NCI-H446 (cell line): ENCODE results near the gene NTPCR.
"Not testable (repeated sequence)": the region's sequence is repeated elsewhere in the genome, so short reads cannot be mapped to it uniquely, and the experiment has no call there.

Experiments used
- DNase-seq, 2 experiments: peaks; one replicate each; lab custom pipeline; 2025; lab: John Stamatoyannopoulos, UW

NTPCR gene

DNA sequence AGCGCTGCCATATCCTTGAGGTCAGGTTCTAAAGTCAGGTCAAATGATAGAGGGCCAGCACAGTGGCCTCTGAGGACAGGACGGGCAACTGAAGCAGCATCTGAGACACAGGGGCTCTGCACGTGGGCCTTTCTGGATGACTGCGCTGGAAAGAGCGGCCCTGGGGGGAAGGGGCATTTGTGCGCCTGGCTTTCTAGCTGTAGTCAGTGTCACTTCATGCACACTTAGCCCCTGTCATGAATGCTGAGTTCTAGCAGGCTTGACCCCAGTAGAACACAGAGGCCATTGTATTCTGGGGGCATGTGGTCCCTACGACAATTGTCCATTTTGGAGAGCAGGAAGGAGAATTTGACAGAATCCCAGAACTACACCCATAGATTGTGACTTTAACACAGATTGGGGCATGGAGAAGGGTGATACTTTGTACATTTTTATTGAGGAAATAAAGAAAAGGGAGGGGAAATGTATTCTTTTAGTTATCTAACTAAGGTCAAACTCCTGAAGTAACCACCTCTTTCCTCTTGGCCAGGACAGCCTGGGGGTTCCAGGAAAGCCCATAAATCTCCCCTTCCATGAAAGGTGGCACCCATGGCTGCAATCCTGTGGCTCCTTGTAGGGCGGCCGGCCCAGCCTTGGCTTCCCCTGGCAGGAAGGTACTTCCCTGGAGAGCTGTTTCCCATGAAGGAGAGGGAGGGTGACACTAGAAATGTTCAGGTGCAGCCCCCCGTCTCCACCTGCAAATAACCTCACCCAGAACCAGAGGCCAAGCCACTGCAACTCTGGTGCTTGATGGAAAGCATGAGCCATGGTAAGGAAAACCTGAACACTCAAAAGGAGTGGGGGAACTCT, 34.4 kb downstream of the NTPCR start:
- no peak for DNase-seq

GRCh38 chr1:232985882-232986526, 35.6 kb downstream of the NTPCR start:
- no peak for DNase-seq

DNA sequence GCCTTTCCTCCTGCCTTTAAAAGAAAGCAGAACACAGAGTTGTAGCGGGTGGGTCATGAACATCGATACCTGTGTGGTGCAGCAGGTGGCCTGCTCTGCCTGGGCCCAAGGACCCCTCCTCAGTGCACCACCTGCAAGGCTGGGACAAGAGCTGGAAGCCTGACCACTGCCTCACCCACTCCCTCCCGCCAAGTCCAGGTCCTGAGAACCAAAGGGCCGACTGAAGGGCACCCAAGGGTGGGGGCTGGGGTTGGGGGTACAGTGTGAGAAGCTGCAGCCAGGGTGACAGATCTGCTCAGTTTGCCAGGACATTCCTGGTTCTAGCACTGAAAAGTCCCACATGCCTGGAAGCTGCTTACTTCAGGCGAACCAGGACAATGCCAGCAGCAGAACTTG, 36.1 kb downstream of the NTPCR start:
- no peak for DNase-seq

DNA sequence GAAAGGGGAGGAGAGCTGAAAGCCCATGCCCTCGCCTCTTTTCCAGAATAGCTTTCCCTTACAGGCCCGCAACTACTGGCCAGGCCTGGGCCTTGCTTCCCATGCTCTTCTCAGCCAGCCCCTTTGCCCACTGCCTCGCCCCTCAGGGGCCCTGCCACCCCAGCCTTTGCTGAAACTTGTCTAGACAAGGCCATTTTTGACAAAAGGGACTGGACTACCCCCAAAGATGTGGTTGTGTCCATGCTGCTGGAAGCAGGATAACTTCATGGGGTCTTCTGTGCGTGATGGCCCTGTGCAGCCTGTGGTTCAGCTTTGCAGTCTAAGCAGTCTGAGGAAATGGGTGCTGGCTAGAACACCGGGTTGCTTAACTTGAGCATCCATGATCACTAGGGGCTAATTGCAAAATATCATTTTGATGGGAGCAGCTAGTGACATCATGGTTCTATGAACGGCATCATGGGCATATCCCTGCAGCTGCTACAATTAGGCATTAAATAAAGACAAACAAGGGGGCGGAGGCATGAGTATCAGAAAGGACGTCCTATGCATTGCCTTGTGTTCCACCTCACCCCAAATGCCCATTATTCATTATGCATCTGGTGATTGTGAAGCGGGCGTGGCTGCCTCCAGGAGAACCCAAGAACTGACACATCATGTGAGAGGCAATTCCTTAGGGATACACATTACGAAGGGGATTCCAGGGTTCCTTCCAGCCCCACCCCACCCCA, 36.8 kb downstream of the NTPCR start:
- no peak for DNase-seq

DNA sequence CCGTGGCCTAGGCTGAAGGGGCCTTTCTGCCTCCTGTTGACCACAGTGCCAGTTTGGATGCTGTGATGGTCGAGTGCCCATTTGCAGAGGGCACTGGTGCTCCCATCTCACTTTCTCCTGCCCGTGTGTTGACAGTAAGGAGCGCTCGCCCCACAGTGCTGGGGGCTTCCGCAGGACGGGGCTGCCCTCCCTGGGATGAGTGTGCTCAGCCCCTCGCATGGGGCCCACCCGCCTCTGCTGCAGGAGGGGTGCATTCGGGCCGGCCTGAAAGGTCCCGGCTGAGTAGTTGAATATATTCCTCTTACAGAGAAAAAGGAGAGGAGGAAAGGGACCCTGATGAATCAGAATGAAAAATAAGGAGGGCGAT, 37.3 kb downstream of the NTPCR start:
- no peak for DNase-seq

DNA sequence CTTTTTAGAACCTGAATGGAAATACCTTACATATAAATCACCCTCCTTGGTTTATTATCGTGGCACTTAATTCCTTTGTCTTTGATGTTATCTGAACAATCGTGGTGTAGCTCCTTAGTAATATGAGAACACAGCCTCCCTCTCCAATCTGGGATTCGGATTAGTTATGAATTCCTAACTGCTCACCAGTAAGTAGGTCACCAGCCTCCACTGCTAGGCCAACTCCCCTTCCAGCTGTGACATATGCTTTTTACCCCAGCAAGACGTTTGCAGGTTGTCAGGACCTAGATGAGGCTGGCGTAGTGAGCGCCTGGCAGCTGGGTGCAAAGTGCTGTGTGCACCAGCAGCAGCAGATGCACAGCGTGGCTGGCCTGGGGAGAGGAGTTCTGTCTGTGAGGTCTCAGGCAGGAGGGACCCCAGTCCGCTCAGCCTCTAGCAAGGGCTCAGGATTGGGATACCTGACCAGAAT, 38.2 kb downstream of the NTPCR start:
- DNase-seq, result no peak

- DNase-seq, result no peak
Measured at GRCh38 chr1:232990176-232991128, 40.0 kb downstream of the NTPCR start.

- no peak for DNase-seq
Measured at GRCh38 chr1:232991238-232991637, 40.8 kb downstream of the NTPCR start.

DNA sequence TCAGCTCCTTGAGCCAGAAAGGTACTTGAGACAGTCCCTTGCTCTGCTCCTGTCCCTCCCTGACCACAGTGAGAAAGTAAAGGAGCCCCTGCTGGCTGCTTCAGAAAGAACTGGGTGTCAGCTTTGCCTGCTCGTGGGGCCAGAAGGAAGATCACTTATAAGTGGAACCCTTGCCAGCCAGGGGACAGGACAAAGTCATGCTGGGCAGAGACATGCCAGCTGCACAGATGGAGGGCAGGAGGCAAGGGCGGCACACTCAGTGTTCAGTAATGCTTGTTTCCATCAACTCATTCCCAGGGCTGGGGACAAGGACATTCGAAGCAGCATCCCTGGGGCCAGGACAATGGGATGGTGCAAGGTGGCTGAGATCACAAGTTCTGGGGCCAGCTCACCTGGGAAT, 41.8 kb downstream of the NTPCR start:
- DNase-seq, result no peak

- DNase-seq, result no peak
Measured at GRCh38 chr1:232993555-232993954, 43.1 kb downstream of the NTPCR start.

DNA sequence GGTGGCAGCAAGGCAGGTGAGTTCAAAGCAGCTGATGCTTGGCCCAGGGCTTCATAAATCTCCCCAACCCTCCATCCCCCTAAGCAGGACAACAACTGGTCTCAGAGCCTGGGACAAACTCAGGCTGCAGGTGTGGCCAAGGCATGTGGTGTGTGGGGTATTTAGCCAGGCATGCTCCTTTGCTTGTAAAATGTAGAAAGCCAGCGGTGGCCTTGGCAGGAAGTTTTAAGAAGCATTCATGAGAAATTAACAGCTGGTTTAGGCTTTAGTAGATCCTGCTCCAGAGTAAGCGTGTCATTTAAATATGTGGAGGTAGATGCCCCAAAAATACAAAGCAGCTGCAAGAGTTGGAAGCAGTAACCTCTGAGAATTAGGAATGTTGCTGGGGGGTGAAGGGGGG, 44.8 kb downstream of the NTPCR start:
- no peak for DNase-seq

DNA sequence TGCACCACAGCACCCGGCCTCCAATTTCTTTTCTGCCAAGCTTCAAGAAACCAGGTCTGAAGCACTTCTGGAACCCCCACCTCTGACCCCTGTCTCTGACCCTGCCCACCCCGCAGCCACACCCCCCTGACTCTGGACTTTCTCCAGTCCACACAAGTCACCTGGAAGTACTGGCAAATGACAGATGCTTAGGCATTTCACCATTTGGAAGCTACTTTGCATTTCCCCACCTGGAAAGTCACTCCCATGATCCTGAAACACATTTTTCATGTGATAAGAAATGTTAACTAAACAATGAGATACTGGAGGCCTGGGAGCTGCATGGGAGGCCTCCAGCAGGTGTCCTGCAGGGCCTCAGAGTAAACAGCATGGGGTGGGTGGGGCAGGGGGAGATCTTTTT, 45.7 kb downstream of the NTPCR start:
- no peak for DNase-seq

- no peak for DNase-seq
Measured at GRCh38 chr1:232998138-232998537, 47.7 kb downstream of the NTPCR start.

DNA sequence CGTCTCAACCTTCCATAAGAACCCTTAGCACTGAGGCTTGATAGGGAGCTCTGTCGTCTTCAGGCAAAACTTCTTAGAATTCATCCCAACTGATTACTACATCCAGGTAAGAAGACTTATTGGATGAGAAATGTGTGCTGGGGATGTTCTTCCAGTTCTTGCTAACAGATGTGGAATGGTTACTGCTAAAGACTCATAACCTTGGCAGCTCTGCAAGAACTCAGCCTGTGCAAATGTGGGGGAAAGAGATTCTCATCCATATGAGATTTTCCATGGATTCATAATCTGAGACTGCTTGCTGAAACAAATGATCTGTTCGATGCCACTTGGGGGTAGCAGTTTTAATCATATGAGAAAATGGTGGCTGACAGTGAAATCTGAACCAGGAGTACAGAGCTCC, 48.2 kb downstream of the NTPCR start:
- DNase-seq, result no peak

- peak in 1 of 2 experiments; percentile 18 for DNase-seq
Measured at GRCh38 chr1:232999956-233000625, 49.7 kb downstream of the NTPCR start.

- DNase-seq, result not testable (repeated sequence)
Measured at GRCh38 chr1:233003638-233004037, 53.2 kb downstream of the NTPCR start.

DNA sequence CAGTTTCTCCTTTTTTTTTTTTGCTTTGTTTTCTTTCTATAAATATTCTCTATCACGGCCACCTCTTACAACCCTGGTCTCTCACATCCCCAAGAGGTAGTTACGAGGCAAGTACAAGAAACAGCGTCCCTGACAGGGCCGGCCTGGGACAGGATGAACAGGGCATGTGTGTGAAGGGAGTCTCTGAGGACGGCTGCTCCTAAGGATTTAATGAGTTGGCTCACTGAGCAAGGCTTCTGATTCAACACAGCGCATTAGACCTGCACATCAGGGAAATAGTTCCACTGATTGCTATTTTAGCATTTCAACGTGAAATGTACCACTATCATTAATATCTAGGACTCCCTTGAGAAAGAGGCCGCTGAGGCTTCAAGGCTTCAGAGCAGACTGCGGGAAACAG, 54.0 kb downstream of the NTPCR start:
- no peak for DNase-seq

DNA sequence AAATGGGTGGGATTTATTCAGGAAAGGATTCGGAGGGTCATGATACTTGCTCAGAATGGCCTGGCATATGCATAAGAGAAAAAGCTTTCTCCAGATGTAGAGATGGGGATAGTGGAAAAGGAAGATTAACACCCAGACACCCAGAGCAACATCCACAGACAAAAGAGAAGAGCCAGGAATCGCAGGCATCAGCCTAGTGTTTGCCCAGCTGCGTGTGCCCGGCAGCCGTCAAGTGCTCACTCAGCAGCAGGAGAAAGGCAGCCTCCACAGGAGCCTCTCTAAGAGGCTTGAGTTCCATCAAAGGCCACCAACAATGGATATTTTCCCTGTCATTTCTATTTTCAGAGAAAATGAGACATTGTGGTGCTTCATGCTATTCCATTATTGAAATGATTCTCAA, 54.7 kb downstream of the NTPCR start:
- DNase-seq, result no peak

DNA sequence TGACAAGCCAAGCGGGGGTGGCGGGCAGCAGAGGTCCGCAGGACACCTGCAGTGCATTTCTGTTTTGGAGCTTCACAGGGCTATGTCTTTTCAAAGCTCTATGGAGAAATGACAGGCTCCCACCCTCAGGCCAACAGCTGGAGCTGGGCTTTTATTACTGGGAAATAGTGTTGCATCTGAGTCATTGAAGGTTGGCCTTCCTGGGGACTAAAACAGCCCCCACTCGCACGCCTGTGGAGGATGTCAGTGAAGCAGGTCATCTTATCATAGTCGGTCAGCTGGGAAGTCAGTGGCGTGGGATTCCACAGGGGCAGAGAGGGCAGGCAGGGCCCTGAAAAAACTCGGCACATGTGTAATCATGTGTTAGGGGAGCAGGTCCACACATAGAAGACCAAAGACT, 55.3 kb downstream of the NTPCR start:
- no peak for DNase-seq

DNA sequence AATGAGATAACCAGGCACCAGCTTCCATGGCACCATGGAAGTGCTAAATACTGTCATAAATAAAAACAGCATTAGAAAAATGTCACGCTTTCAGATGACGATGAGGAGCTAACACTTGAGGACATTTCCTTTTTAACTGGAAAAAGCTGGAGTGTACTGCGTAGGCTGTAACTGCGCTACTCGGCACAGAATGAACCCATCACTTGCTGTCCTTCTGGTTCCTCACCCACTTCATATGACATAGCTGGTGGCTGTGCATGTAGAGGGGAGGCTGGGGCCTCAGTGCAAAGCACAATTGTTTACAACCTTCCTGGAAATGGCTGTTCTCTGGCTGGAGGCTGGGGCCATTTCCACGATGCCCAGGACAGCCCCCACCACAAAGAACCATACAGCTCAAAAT, 55.7 kb downstream of the NTPCR start:
- no peak for DNase-seq

- no peak for DNase-seq
Measured at GRCh38 chr1:233006541-233006973, 56.1 kb downstream of the NTPCR start.
